ENCODE data around the gene CERK.

GRCh38 chr22:46732513-46732912 is 5.5 kb downstream of the CERK start:
- TF ChIP-seq CTCF (IDR thresholded peaks at IDR 0.05; ENCODE audit: low read depth, low read length) (no peak), EZH2phosphoT487 (IDR thresholded peaks at IDR 0.05; ENCODE audit: low read depth) (no peak)

Data from OCI-LY3 (cell line).